ENCODE results near the gene CACNA1E. TPM values are rescaled to one million over a fixed set of nuclear protein-coding genes. Genes with fewer than 3 reads are reported as not detected.

Gene CACNA1E
- total RNA-seq, 4 donors from 2014 or later = 0.03 to 0.05 TPM; not detected in 2

DNA sequence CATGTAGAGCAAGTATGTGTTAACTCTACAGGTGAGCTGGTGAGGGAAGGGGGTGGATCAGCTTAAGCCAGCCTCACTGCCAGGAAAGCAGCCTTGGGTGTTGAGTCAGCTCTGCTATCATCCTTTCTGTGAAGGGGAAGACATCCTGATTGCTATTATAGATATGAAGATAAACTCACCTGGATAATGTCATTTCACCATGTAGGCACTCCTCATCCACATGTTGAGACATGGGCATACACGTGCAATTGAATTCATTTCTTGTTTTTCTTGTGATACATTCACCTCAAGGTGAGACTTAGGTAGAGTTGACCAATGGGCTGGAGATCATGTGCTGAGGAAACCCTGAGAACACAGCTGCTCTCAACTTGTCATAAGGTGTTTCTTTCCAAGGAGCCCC lies 136.9 kb downstream of the CACNA1E start:
- TF ChIP-seq, protein P1, sequence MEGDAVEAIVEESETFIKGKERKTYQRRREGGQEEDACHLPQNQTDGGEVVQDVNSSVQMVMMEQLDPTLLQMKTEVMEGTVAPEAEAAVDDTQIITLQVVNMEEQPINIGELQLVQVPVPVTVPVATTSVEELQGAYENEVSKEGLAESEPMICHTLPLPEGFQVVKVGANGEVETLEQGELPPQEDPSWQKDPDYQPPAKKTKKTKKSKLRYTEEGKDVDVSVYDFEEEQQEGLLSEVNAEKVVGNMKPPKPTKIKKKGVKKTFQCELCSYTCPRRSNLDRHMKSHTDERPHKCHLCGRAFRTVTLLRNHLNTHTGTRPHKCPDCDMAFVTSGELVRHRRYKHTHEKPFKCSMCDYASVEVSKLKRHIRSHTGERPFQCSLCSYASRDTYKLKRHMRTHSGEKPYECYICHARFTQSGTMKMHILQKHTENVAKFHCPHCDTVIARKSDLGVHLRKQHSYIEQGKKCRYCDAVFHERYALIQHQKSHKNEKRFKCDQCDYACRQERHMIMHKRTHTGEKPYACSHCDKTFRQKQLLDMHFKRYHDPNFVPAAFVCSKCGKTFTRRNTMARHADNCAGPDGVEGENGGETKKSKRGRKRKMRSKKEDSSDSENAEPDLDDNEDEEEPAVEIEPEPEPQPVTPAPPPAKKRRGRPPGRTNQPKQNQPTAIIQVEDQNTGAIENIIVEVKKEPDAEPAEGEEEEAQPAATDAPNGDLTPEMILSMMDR (IDR thresholded peaks at IDR 0.05 in 4 of 5, conservative IDR thresholded peaks at IDR 0.05 in 1 of 5) = no peak
- no peak for TF ChIP-seq POLR2A (IDR thresholded peaks at IDR 0.05)
- Histone ChIP-seq H3K27ac (no peak overlapping the region), H3K9me3 (no peaks in the 10 kb centered on the region), H3K36me3 (no peaks in the 10 kb centered on the region), H3K4me3 (no peak overlapping the region), H3K4me1 (no peaks in the 10 kb centered on the region), H3K27me3 (no peaks in the 10 kb centered on the region)
- DNase-seq (no peak), ATAC-seq (no peak)
- intact Hi-C loops (cut with DNase I; ENCODE audit: low total_unique reads) = no loop called here
- in situ Hi-C loops (cut with MboI; ENCODE audit: low sequenced_read_pairs in 4 of 4) = no loop called here

DNA sequence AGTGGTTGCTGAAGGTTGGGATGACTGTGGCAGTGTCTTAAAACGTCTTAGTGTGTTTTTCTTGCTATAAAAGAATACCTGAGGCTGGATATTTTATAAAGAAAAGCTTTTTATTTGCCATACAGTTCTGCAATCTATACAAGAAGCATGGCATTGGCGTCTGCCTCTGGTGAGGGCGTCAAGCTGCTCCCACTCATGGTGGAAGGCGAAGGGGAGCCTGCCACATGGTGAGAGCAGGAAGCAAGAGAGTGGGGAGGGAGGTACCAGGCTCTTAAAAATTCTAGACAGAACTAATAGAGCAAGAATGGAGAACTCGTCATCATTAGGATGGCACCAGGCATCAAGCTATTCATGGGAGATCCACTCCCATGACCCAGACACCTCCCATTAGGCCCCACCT lies 140.5 kb downstream of the CACNA1E start:
- no peaks in the 10 kb centered on the region for H3K4me1 ChIP-seq
- no peaks in the 10 kb centered on the region for H3K9me3 ChIP-seq
- H3K4me3 ChIP-seq = no peak overlapping the region
- TF ChIP-seq, protein P1 (IDR thresholded peaks at IDR 0.05 in 4 of 5, conservative IDR thresholded peaks at IDR 0.05 in 1 of 5) = no peak
- TF ChIP-seq POLR2A (IDR thresholded peaks at IDR 0.05) = no peak
- no peak overlapping the region for H3K27ac ChIP-seq
- ATAC-seq (no peak), DNase-seq (no peak)
- H3K27me3 ChIP-seq = no peaks in the 10 kb centered on the region
- intact Hi-C loops (cut with DNase I; ENCODE audit: low total_unique reads) (no loop called here), in situ Hi-C loops (cut with MboI; ENCODE audit: low sequenced_read_pairs in 4 of 4) (no loop called here)
- H3K36me3 ChIP-seq = no peaks in the 10 kb centered on the region

DNA sequence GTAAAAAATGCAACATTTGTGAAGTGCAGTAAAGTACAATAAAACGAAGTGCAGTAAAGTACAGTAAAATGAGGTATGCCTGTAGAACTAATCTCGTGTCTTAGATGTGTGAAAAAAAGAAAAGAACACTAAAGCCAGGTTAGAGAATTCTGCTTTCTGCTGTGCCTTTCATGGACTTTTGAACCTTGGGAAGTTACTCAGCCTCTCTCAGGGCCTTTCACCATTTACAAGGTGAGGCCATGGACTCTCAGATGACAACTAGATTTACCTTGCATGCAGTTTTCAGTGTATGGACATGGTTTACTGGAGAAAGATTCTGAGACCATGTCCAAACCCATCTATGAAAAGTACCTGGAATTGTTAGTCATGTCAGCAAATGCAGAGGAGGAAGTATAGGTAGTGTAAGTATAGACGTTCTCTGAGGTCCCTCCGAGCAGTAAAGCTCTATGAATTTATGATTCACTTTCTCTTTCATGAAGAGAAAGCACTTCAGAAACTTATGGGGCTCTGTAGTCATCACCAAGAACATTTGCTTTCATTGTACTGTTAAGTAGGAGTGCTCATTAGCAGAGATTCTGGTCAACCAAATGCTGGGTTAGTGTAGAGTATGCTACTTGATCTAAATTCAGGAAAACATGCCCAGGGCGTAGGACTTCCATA lies 143.1 kb downstream of the CACNA1E start:
- ATAC-seq (no peak), DNase-seq (no peak)
- Histone ChIP-seq H3K9me3 (no peaks in the 10 kb centered on the region), H3K4me3 (no peak overlapping the region), H3K4me1 (peaks cover 11 to 14% of the 10 kb centered on the region in 2 donors), H3K27ac (no peak overlapping the region), H3K36me3 (no peaks in the 10 kb centered on the region), H3K27me3 (no peaks in the 10 kb centered on the region)
- no peak for TF ChIP-seq POLR2A (IDR thresholded peaks at IDR 0.05)
- TF ChIP-seq, protein P1 (IDR thresholded peaks at IDR 0.05 in 4 of 5, conservative IDR thresholded peaks at IDR 0.05 in 1 of 5) = no peak
- in situ Hi-C loops (cut with MboI; ENCODE audit: low sequenced_read_pairs in 4 of 4) (no loop called here), intact Hi-C loops (cut with DNase I; ENCODE audit: low total_unique reads) (no loop called here)

DNA sequence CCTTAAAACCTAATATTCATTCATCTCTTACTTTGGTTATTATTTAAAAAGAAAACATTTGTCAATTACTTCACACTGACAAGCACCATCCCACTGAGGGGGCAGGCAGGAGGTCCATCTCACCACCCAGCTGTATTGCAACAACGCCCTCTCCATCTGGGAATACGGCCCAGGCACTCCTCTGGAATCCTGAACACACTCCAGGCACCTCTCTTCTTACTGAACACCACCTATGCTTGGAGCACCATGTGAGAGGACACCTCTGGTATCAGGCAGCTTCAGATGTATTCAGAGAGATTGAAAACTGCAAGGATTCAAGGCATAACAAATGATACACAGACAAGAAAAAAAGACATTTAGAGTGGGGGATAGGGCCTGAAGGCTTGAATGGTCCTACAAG lies 147.1 kb downstream of the CACNA1E start:
- in situ Hi-C loops (cut with MboI; ENCODE audit: low sequenced_read_pairs in 4 of 4) = no loop called here
- intact Hi-C loops (cut with DNase I; ENCODE audit: low total_unique reads) = no loop called here
- no peaks in the 10 kb centered on the region for H3K9me3 ChIP-seq
- H3K4me1 ChIP-seq = peaks cover 11 to 14% of the 10 kb centered on the region in 2 donors
- no peaks in the 10 kb centered on the region for H3K36me3 ChIP-seq
- no peak overlapping the region for H3K4me3 ChIP-seq
- ATAC-seq (peak; percentile 32 to 81), DNase-seq (peak in 1 of 2 donors; percentile 11)
- peak overlapping the region in 3 of 4 donors; percentile 34 to 54 (median 50) for H3K27ac ChIP-seq
- TF ChIP-seq, protein P1 (IDR thresholded peaks at IDR 0.05 in 4 of 5, conservative IDR thresholded peaks at IDR 0.05 in 1 of 5) = no peak
- TF ChIP-seq POLR2A (IDR thresholded peaks at IDR 0.05) = no peak
- no peaks in the 10 kb centered on the region for H3K27me3 ChIP-seq

Measured in gastrocnemius medialis (tissue), 4 donors.